Fibroblast of villous mesenchyme (primary cell): Measurements from ENCODE around the gene USP9Y. TPM values are rescaled to one million over a fixed set of nuclear protein-coding genes. Genes with fewer than 3 reads are reported as not detected.

Experiments
- DNase-seq: peaks from one replicate; pipeline ENCODE4 v3.0.0-alpha.2; 2010; ENCODE audit warnings: low read depth
- H3K4me3 ChIP-seq: 2 replicates; pipeline ENCODE4 v1.5.1; 2011; ENCODE audit warnings: low read depth, mild to moderate bottlenecking, low read length
- total RNA-seq: library from RNA; depleted of rRNA; stranded (reverse); fragments of >200 nt; gene quantifications from 2 replicates; pipeline ENCODE4 v1.2.3, GENCODE V29; 2012
- TF ChIP-seq, protein P1 (sequence below): IDR thresholded peaks from 2 replicates; pipeline ENCODE4 v1.5.1; 2012; ENCODE audit warnings: low read depth, mild to moderate bottlenecking, low read length; ENCODE audit not compliant: insufficient read depth

The USP9Y gene
- total RNA-seq, 1 donor = 2.2 TPM

DNA sequence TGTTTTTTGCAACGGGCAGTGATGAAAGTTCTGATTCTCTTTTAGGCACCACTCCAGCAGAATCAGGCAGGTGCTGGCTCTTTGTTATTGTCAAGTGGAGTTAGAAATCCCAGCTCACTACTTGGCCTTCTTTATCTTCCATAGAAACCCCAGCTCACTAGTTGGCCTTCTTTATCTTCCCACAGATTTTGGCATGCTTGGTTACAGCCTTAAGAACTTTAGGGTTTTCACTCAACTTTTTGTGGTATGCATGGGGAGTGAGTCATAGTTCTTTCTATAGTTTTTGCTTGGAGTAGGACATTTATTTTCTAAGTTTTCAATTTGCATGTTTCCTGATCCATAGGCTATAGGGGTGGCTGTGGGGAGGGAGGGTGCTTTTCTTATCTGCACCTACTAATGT lies 55.0 kb downstream of the USP9Y start:
- TF ChIP-seq, protein P1, sequence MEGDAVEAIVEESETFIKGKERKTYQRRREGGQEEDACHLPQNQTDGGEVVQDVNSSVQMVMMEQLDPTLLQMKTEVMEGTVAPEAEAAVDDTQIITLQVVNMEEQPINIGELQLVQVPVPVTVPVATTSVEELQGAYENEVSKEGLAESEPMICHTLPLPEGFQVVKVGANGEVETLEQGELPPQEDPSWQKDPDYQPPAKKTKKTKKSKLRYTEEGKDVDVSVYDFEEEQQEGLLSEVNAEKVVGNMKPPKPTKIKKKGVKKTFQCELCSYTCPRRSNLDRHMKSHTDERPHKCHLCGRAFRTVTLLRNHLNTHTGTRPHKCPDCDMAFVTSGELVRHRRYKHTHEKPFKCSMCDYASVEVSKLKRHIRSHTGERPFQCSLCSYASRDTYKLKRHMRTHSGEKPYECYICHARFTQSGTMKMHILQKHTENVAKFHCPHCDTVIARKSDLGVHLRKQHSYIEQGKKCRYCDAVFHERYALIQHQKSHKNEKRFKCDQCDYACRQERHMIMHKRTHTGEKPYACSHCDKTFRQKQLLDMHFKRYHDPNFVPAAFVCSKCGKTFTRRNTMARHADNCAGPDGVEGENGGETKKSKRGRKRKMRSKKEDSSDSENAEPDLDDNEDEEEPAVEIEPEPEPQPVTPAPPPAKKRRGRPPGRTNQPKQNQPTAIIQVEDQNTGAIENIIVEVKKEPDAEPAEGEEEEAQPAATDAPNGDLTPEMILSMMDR = no peak
- no peak overlapping the region for H3K4me3 ChIP-seq
- DNase-seq = peak; percentile 38

DNA sequence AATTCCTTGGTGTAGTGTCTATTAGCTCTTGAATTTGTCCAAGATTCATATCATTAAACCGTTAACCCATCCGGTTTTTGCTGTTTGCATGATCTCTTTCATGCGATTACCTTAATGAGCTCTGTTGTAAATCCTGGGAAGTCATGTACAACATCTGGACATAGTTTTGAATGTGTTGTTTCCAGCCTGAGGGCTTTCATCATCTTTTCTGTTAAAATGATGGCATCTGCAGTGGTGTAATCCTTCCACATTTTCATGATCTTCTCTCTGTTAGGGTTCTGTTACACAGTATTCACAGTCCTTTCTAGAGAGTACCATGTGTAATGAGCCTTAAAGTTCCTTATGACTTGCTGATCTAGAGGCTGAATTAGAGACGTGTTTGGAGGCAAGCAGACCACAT lies 64.9 kb downstream of the USP9Y start:
- H3K4me3 ChIP-seq = no peak overlapping the region
- TF ChIP-seq, protein P1 = no peak
- DNase-seq = no peak

DNA sequence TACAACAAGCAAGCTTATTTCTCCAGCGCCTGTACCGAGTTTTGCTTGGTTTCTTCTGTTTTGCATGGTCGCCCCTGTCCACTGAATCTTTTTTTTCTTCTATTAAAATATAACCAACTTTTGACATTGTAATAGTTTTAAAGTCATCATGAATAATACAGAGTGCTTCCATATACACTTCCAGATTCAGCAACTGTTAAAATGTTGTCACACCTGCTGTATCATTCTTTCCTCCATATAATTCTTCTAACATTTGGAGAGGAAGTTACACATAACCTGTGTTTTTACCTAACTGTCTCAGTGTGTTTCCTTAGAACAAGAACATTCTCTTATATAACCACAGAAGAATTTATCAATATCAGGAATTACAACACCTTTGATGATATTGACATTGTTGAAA lies 83.5 kb downstream of the USP9Y start:
- TF ChIP-seq, protein P1 = no peak
- no peak for DNase-seq
- no peak overlapping the region for H3K4me3 ChIP-seq

DNA sequence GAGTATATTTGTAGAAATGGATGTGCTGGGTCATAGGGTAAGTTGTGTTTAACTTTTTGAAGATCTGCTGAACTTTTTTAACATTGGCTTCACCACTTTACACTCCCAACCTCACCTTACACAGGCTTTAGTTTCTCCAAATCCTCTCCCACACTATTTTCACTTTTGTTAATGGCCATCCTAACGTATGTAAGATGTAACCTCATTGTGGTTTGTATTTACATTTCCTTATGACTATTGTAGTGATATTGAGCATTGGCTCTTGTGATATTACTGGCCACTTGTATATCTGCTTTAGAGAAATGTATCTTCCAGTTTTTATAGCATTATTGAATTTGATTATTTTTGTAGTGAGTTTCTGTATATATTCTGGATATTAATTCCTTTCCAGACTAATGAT lies 93.0 kb downstream of the USP9Y start:
- H3K4me3 ChIP-seq = no peak overlapping the region
- TF ChIP-seq, protein P1 = no peak
- DNase-seq = no peak

DNA sequence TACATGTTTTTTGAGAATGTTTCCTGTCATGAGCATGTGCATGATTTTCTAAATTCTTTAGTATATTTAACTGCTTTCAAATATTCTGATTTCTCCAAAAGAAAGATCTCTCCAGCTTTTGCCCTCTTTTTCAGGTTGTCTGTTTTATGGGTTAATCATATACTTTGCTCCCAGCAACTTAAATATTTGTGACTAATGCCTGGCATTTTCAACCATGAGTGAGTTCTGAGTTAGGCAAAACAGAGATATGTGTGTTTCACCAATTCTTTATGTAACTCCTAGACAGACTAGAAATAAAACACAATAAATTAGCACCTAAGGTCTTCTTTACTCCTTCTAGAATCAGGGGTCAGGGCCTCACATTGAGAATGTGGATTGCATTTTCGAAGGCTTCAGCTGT lies 107.0 kb downstream of the USP9Y start:
- TF ChIP-seq, protein P1 = no peak
- DNase-seq = no peak
- H3K4me3 ChIP-seq = no peak overlapping the region

DNA sequence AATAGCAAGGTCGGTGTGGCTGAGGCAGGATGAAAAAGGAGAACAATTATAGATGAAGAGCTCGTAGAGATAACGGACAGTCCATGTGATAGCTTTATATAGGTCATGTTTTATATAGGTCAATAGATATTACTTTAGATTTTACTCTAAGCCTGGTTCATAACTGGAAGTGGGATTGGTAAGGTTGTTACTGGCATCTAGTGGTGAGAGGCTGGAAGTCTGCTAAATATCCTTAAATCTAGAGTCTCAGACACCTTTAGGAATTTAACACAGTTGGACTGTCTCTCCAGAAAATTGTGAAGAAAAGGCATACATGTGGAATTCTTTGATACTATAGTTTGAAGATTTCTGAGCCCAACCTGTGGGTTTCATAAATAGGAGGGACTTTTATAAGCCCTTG lies 108.0 kb downstream of the USP9Y start:
- H3K4me3 ChIP-seq = no peak overlapping the region
- TF ChIP-seq, protein P1 = peak; percentile 32

DNA sequence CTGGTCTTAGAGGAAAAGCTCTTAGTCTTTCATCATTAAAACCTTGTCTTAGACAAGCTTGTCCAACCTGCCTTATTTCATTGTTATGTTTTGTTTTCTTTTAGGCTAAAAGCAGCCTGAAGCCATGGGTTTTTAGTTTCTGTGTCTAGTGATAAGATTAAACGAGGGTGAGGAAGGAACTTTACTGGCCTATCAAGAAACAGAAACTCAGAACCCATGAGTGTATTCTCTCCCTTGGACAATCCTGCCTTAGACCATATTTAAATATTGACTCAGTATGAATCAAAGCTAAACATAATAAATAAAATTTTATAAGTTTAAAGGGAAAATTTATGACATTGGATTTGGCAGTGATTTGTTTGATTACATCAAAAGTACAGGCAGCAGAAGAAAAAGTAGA lies 122.4 kb downstream of the USP9Y start:
- TF ChIP-seq, protein P1 = no peak
- H3K4me3 ChIP-seq = no peak overlapping the region
- DNase-seq = no peak

More for the DNA sequence above, 108.0 kb downstream of the USP9Y start:
- peak; percentile 3 for DNase-seq
